Neuron (in vitro differentiated cells): ENCODE data around the gene SNX10.

Experiments
- H2AFZ ChIP-seq: one replicate; pipeline ENCODE4 v1.6.1; 2013; ENCODE audit warnings: low read depth, mild to moderate bottlenecking, inconsistent platforms, low read length, moderate library complexity
- H3K27me3 ChIP-seq: one replicate; pipeline ENCODE4 v1.6.1; 2013; ENCODE audit warnings: low read length; ENCODE audit not compliant: insufficient read depth
- H3K36me3 ChIP-seq: one replicate; pipeline ENCODE4 v1.6.1; 2013; ENCODE audit warnings: low read length; ENCODE audit not compliant: insufficient read depth
- H3K4me1 ChIP-seq: one replicate; pipeline ENCODE4 v1.6.1; 2013; ENCODE audit warnings: low read length; ENCODE audit not compliant: insufficient read depth
- H3K4me3 ChIP-seq: 2 replicates; pipeline ENCODE4 v1.5.1; 2013; ENCODE audit warnings: mild to moderate bottlenecking, low read length, moderate library complexity
- H3K9me3 ChIP-seq: one replicate; pipeline ENCODE4 v1.6.1; 2013; ENCODE audit warnings: low read length

The SNX10 gene

GRCh38 chr7:26416004-26416403 lies 124.3 kb downstream of the SNX10 start:
- Histone ChIP-seq H3K9me3 (no peaks in the 10 kb centered on the region), H3K36me3 (peaks cover 3% of the 10 kb centered on the region), H3K4me3 (no peak overlapping the region), H3K27me3 (no peaks in the 10 kb centered on the region), H3K4me1 (peaks cover 12% of the 10 kb centered on the region), H2AFZ (no peak overlapping the region)

DNA sequence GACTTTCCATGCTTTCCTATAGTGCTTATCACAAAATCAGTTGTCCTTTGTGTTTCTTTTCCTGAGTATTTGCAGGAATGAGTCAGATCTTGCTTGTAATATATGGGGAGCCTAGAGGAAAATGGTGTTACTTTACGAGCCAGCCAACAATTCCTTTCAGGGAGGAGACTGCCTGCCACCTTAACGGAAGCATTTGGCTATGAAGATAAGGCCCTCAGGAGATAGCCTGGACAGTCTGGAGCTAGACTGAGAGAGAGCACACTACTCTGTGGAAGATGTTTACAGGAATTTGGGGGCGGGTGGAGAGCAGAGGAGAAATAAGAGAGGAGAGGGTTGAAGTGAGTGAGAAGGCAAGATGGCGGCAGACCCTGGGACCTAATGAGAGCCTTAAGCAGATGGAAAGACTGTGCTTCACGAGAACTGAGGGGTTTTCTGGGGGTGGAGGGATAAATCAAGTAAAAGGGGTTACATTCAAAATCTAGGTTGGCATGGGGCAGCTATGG lies 126.3 kb downstream of the SNX10 start:
- no peak overlapping the region for H3K4me3 ChIP-seq
- peaks cover 12% of the 10 kb centered on the region for H3K4me1 ChIP-seq
- H3K36me3 ChIP-seq: peaks cover 3% of the 10 kb centered on the region
- no peaks in the 10 kb centered on the region for H3K27me3 ChIP-seq
- H2AFZ ChIP-seq: no peak overlapping the region
- H3K9me3 ChIP-seq: no peaks in the 10 kb centered on the region

DNA sequence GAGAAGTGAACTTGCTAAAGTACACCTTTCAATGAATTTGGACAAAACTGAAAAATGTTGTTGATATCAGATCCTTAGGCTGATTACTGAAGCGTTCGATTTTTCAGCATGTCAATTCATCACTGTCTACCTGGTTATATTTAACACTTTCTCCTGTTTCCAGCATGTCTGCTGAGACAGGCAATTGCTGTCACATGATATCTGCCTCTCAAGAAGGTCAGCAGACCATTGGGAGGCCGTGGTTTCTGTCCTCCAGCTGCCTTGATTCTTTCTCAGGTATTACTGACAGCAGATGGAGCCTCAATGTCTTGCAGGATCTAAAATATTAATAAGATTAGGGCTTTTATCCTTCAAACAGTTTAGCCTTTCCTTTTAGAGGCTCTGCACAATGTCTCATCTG lies 127.5 kb downstream of the SNX10 start:
- Histone ChIP-seq H3K27me3 (no peaks in the 10 kb centered on the region), H3K4me1 (peaks cover 12% of the 10 kb centered on the region), H2AFZ (no peak overlapping the region), H3K4me3 (no peak overlapping the region), H3K36me3 (no peaks in the 10 kb centered on the region), H3K9me3 (no peaks in the 10 kb centered on the region)

- H3K9me3 ChIP-seq: no peaks in the 10 kb centered on the region
- H3K4me1 ChIP-seq: peaks cover 12% of the 10 kb centered on the region
- no peak overlapping the region for H2AFZ ChIP-seq
- H3K27me3 ChIP-seq: no peaks in the 10 kb centered on the region
- no peaks in the 10 kb centered on the region for H3K36me3 ChIP-seq
- no peak overlapping the region for H3K4me3 ChIP-seq
Observed at GRCh38 chr7:26420422-26421019, 128.9 kb downstream of the SNX10 start.

DNA sequence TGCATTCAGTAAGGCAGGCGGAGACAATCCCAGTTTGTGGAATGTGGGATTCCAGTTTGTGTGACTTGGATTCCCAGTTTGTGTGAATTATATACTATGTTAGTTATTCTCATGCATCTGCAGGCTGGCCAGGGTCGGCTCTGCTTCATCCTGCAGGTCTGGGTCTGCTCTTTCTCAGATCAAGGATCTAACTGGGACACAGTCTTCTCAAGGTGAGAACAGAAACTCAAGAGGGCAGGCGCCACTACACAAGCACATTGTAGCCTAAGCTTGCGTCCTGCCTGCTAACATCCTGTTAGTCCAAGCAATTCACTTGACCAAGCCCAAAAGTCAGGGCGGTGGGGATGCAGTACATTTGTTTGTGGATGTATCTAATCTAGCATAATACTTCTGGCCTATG lies 131.1 kb downstream of the SNX10 start:
- no peak overlapping the region for H3K4me3 ChIP-seq
- H3K36me3 ChIP-seq: no peaks in the 10 kb centered on the region
- H3K27me3 ChIP-seq: no peaks in the 10 kb centered on the region
- H3K4me1 ChIP-seq: peaks cover 12% of the 10 kb centered on the region
- H3K9me3 ChIP-seq: no peaks in the 10 kb centered on the region
- no peak overlapping the region for H2AFZ ChIP-seq

DNA sequence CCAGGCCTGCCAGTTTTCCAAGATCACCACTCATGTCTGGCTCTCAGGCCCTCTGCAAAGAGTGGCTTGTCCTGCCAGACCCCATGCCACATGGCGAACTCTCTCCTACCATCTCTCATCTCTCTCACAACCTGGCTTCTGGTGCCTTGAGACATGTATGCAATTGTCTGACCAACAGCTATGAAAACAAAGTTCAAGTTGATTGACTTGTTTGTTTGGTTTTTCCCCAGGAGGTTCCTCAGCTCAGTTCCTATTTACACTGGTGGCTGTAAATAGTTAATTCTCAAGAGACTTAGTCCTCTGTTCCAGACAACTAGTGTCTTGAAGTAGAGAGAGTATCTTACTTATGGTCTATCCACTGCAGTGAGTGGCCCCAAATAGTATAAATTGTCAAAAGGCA lies 131.8 kb downstream of the SNX10 start:
- Histone ChIP-seq H3K9me3 (no peaks in the 10 kb centered on the region), H3K36me3 (no peaks in the 10 kb centered on the region), H2AFZ (no peak overlapping the region), H3K27me3 (no peaks in the 10 kb centered on the region), H3K4me3 (no peak overlapping the region), H3K4me1 (peaks cover 12% of the 10 kb centered on the region)
